H1 (cell line): ENCODE results near the gene KIF5C. TPM values are rescaled to one million over a fixed set of nuclear protein-coding genes. Genes with fewer than 3 reads are reported as not detected.

Experiments
- ATF3 ChIP-seq: IDR thresholded peaks from 2 replicates; pipeline ENCODE4 v1.6.1; 2011; ENCODE audit warnings: low read depth, mild to moderate bottlenecking, low read length; ENCODE audit not compliant: insufficient read depth
- BCL11A ChIP-seq, 2 experiments: IDR thresholded peaks; one replicate each; pipeline ENCODE4 v1.6.1; 2011; ENCODE audit warnings: low read depth in 2 of 2, low read length in 2 of 2, mild to moderate bottlenecking in 2 of 2
- BRCA1 ChIP-seq: IDR thresholded peaks from 2 replicates; pipeline ENCODE4 v1.6.1; 2012; ENCODE audit warnings: low read depth, low read length, improper control_type of control experiment
- CHD7 ChIP-seq: fragments of 300-600 bp; sonication (generic); IDR thresholded peaks from 2 replicates; pipeline ENCODE4 v1.7.1; 2012; ENCODE audit warnings: low read length, moderate library complexity, mild to moderate bottlenecking, inconsistent platforms; ENCODE audit not compliant: insufficient replicate concordance
- CREB1 ChIP-seq: IDR thresholded peaks from 2 replicates; pipeline ENCODE4 v1.6.1; 2012; ENCODE audit warnings: inconsistent platforms
- RFX5 ChIP-seq: IDR thresholded peaks from 2 replicates; pipeline ENCODE4 v1.6.1; 2011; ENCODE audit warnings: low read depth, low read length, improper control_type of control experiment, borderline replicate concordance
- SIX5 ChIP-seq: IDR thresholded peaks from 2 replicates; pipeline ENCODE4 v1.6.1; 2011; ENCODE audit warnings: mild to moderate bottlenecking, low read depth, low read length
- SRF ChIP-seq: IDR thresholded peaks from 2 replicates; pipeline ENCODE4 v1.6.1; 2011; ENCODE audit warnings: mild to moderate bottlenecking, low read depth, low read length, moderate library complexity
- polyA plus RNA-seq, 7 experiments: library from polyadenylated mRNA; depleted of rRNA in 3 of 7; stranded (reverse) in 5 of 7; unstranded in 2 of 7; fragments of >200 nt in 5 of 7; fragments of 200-250 nt in 2 of 7; gene quantifications; 1 replicate in 5 of 7; 2 replicates in 1 of 7; 4 replicates in 1 of 7; pipeline versions ENCODE4 v1.2.1 to v1.2.3, GENCODE V29; 2011 to 2013; ENCODE audit warnings: missing spikeins in 2 of 7, mixed read lengths in 2 of 7
- total RNA-seq: library from RNA; stranded (reverse); fragmentation: NEBNext Ultra II Directional; extraction: Animal tissue kit (Norgen Biotek cat#: 25700); gene quantifications from 2 replicates; pipeline ENCODE4 v1.2.1, GENCODE V29; 2021

The KIF5C gene
- total and polyA plus RNA-seq, 2 of the 8 experiments (the other 6 are each of a cell fraction or from before 2014, with no cell fraction given): 16.3 to 66.4 TPM

- TF ChIP-seq ATF3: no peak
- TF ChIP-seq BRCA1: no peak
- TF ChIP-seq BCL11A (IDR thresholded peaks at IDR 0.05; ENCODE audit: low read depth in 2 of 2, low read length in 2 of 2): no peak
- no peak for TF ChIP-seq RFX5
- TF ChIP-seq CREB1: no peak
- TF ChIP-seq SIX5: no peak
- no peak for TF ChIP-seq SRF
- TF ChIP-seq CHD7: no peak
Measured at GRCh38 chr2:148853458-148853857, 21.6 kb upstream of the KIF5C start (continued).
